Gastroesophageal sphincter (tissue), 4 donors: ENCODE measurements around the gene PPARG. TPM values are rescaled to one million over a fixed set of nuclear protein-coding genes. Genes with fewer than 3 reads are reported as not detected.

ENCODE experiments used
- ATAC-seq: fragments of 150-250 bp; one replicate; pipeline ENCODE4 v1.9.1; 2016; ENCODE audit warnings: mild to moderate bottlenecking, moderate library complexity
- H3K27ac ChIP-seq, 4 donors: fragments of 200-600 bp; sonication (generic) in 3 of 4; 1 replicate in 3 of 4; 2 replicates in 1 of 4; pipeline ENCODE4 v1.5.1; 2016 to 2019
- H3K27me3 ChIP-seq: fragments of 200-600 bp; sonication (generic); one replicate; pipeline ENCODE4 v1.5.1; 2019
- H3K36me3 ChIP-seq, 2 donors: fragments of 200-600 bp; sonication (generic); one replicate each; pipeline ENCODE4 v1.5.1; 2019; ENCODE audit warnings: control low read depth in 1 of 2
- H3K4me1 ChIP-seq, 3 donors: fragments of 200-600 bp; sonication (generic); 1 replicate in 2 of 3; 2 replicates in 1 of 3; pipeline ENCODE4 v1.5.1; 2016 to 2019; ENCODE audit warnings: control low read depth in 2 of 3
- H3K4me3 ChIP-seq, 2 donors: fragments of 200-600 bp; sonication (generic); one replicate each; pipeline ENCODE4 v1.5.1; 2019; ENCODE audit warnings: mild to moderate bottlenecking in 1 of 2, moderate library complexity in 1 of 2
- H3K9me3 ChIP-seq, 3 donors: fragments of 200-600 bp; sonication (generic); one replicate each; pipeline ENCODE4 v1.5.1; 2017 to 2019; ENCODE audit warnings: control low read depth in 2 of 3
- EP300 ChIP-seq: sonication (generic); formaldehyde crosslinking; IDR thresholded peaks from one replicate; pipeline ENCODE4 v1.6.1; 2017; ENCODE audit warnings: antibody characterized with exemption, mild to moderate bottlenecking
- POLR2A ChIP-seq, 2 donors: fragments of 450-650 bp; IDR thresholded peaks; one replicate each; pipeline ENCODE4 v1.6.1; 2017; ENCODE audit warnings: antibody characterized with exemption in 2 of 2, mild to moderate bottlenecking in 2 of 2, moderate library complexity in 1 of 2
- POLR2AphosphoS5 ChIP-seq: sonication (generic); formaldehyde crosslinking; IDR thresholded peaks from one replicate; pipeline ENCODE4 v1.6.1; 2017; ENCODE audit warnings: antibody characterized with exemption
- WGBS, 2 donors: methylation state at CpG; one replicate each; pipeline ENCODE4 v1.1.5; 2018; ENCODE audit warnings: low coverage in 1 of 2; 5-methylcytosine and 5-hydroxymethylcytosine counted together
- total RNA-seq, 4 donors: library from RNA; depleted of rRNA; stranded (reverse); fragments of >200 nt; gene quantifications; one replicate each; pipeline ENCODE4 v1.1.0, GENCODE V29; 2016
- TF ChIP-seq, protein P1 (sequence below), 4 experiments: fragments of 200-600 bp in 2 of 4; fragments of 450-650 bp in 2 of 4; sonication (generic) in 1 of 4; IDR thresholded peaks; one replicate each; pipeline ENCODE4 v1.5.1; 2017 to 2019; ENCODE audit warnings: antibody characterized with exemption in 4 of 4, mild to moderate bottlenecking in 2 of 4, moderate library complexity in 2 of 4

The PPARG gene
- total RNA-seq, 4 donors from 2014 or later: 3.9 to 14.9 (median 9.3) TPM

DNA sequence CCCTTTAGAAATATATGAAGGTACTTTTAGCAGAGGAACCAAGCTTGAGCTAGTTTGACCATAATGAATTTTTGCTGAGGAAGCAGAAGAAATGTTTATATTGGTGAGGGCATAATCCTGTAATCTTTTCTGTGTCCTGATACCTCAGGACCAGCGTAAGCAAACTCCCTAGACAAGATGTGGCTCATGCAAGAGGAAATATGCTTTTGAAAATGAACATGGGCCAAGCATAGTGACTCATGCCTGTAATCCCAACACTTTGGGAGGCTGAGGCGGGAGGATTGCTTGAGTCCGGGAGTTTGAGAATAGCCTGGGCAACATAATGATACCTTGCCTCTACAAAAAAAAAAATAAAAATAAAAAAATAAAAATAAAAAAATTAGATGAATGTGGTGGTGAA is 78.5 kb downstream of the PPARG start:
- WGBS, 2 donors: 60 to 80% methylated on average over 1 to 3 of the region's 3 CpGs
- no peak for ATAC-seq
- no peaks in the 10 kb centered on the region for H3K36me3 ChIP-seq
- no peaks in the 10 kb centered on the region for H3K9me3 ChIP-seq
- no peak overlapping the region for H3K27ac ChIP-seq
- H3K4me3 ChIP-seq: no peak overlapping the region
- TF ChIP-seq EP300: no peak
- TF ChIP-seq POLR2AphosphoS5: no peak
- TF ChIP-seq POLR2A (IDR thresholded peaks at IDR 0.05): no peak
- TF ChIP-seq, protein P1, sequence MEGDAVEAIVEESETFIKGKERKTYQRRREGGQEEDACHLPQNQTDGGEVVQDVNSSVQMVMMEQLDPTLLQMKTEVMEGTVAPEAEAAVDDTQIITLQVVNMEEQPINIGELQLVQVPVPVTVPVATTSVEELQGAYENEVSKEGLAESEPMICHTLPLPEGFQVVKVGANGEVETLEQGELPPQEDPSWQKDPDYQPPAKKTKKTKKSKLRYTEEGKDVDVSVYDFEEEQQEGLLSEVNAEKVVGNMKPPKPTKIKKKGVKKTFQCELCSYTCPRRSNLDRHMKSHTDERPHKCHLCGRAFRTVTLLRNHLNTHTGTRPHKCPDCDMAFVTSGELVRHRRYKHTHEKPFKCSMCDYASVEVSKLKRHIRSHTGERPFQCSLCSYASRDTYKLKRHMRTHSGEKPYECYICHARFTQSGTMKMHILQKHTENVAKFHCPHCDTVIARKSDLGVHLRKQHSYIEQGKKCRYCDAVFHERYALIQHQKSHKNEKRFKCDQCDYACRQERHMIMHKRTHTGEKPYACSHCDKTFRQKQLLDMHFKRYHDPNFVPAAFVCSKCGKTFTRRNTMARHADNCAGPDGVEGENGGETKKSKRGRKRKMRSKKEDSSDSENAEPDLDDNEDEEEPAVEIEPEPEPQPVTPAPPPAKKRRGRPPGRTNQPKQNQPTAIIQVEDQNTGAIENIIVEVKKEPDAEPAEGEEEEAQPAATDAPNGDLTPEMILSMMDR (IDR thresholded peaks at IDR 0.05): no peak
- H3K27me3 ChIP-seq: no peaks in the 10 kb centered on the region
- no peaks in the 10 kb centered on the region for H3K4me1 ChIP-seq

DNA sequence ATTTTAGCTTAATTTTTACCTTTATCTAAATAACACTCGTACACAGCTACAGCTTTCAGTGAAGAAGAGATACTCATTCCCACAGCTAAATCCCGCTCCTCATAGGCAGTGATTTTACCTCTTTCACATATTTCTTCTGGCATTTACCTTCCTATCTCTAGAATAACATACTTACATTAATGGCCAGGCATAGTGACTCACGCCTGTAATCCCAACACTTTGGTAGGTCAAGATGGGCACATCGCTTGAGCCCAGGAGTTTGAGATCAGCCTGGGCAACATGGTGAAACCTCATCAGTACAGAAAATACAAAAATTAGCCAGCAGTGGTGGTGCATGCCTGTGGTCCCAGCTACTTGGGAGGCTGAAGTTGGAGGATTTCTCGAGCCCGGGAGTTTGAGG is 80.2 kb downstream of the PPARG start:
- Histone ChIP-seq H3K27me3 (peaks cover 7% of the 10 kb centered on the region), H3K4me1 (no peaks in the 10 kb centered on the region), H3K9me3 (no peaks in the 10 kb centered on the region), H3K4me3 (no peak overlapping the region), H3K36me3 (no peaks in the 10 kb centered on the region), H3K27ac (no peak overlapping the region)
- TF ChIP-seq POLR2A (IDR thresholded peaks at IDR 0.05) (no peak), EP300 (no peak), POLR2AphosphoS5 (no peak)
- TF ChIP-seq, protein P1 (IDR thresholded peaks at IDR 0.05): no peak
- ATAC-seq: no peak
- WGBS, 2 donors: 94 to 95% methylated on average over 4 to 6 of the region's 6 CpGs

DNA sequence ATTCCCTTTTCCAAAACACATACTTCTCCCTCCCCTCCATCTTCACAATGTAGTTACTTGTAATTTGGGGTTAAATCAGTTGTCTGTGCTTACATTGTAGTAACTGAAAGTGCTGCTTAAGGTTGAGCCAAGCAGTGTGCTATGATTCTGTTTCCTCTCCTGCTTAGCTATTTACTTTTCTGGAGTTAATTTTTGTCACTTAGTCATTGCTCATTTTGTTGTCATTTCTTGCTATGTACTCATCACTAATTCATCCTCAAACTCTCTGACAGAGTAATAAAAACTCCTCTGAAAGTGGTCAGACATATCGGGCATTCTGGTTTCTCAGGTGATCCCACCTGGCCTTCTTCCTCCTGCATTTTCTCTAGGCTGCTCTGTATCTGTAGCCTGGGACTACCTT is 80.7 kb downstream of the PPARG start:
- H3K36me3 ChIP-seq: no peaks in the 10 kb centered on the region
- no peaks in the 10 kb centered on the region for H3K9me3 ChIP-seq
- H3K4me1 ChIP-seq: no peaks in the 10 kb centered on the region
- H3K27ac ChIP-seq: no peak overlapping the region
- no peak overlapping the region for H3K4me3 ChIP-seq
- WGBS, 2 donors: 78 to 87% methylated on average over 1 of the region's 1 CpG
- H3K27me3 ChIP-seq: peaks cover 13% of the 10 kb centered on the region
- TF ChIP-seq POLR2AphosphoS5 (no peak), EP300 (no peak), POLR2A (IDR thresholded peaks at IDR 0.05) (no peak)
- TF ChIP-seq, protein P1 (IDR thresholded peaks at IDR 0.05): no peak
- no peak for ATAC-seq

DNA sequence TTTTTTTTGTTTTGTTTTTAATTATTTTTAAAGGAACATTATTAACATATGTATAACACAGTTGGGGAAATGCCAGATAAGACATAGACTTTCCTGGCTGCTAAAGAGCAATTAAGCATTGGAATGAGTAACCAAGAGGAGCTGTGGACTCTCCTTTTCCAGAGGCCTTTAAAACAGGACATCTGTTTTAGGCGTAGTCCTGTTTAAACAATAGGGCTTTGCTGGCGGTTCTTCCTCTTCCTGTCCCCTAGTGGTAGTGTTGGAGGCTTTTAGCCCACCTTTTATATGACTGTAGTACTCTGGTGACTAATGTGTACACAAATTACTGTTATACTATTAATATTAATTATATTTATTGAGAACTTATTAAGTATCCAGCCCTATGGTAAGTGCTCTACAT is 81.9 kb downstream of the PPARG start:
- H3K4me3 ChIP-seq: no peak overlapping the region
- peaks cover 14% of the 10 kb centered on the region for H3K27me3 ChIP-seq
- H3K27ac ChIP-seq: no peak overlapping the region
- no peaks in the 10 kb centered on the region for H3K36me3 ChIP-seq
- H3K9me3 ChIP-seq: no peaks in the 10 kb centered on the region
- TF ChIP-seq, protein P1 (IDR thresholded peaks at IDR 0.05): peak in 1 of 4 experiments; percentile 11
- no peak for TF ChIP-seq POLR2A (IDR thresholded peaks at IDR 0.05)
- TF ChIP-seq POLR2AphosphoS5: no peak
- no peak for TF ChIP-seq EP300
- 51% methylated on average over 2 of the region's 2 CpGs; no CpG with 5 or more reads in 1 of the 2 donors for WGBS, 2 donors
- no peak for ATAC-seq
- H3K4me1 ChIP-seq: no peaks in the 10 kb centered on the region

DNA sequence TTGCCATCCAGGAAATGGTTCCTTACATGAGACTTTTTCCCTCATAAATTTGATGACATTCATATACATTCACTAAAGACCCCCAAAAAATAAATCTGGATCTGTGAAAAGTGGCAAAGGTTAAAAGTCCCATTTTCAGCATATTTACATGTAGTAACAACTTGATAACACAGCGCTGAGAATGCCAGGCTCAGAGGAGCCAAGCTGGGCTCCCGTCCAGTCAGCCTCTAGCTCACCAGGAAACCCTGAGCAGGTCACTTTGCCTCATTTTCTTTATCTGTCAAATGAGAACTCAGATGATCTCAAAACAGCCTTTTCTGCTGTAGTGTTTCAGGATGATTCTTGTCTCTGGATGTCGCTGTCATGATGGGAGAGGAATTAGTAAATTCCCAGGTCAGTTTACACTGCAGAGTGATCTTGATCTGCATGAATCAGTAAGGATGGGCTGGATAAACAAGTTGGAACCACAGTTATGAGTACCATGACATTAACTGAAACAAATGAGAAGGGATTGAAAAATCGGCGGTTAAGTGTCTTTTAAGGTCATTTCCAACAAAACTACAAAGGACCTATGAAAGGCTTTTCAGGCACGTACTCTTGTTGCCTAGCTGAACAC is 82.8 kb downstream of the PPARG start:
- TF ChIP-seq POLR2A (IDR thresholded peaks at IDR 0.05) (no peak), POLR2AphosphoS5 (no peak), EP300 (no peak)
- TF ChIP-seq, protein P1 (IDR thresholded peaks at IDR 0.05): no peak
- Histone ChIP-seq H3K4me3 (no peak overlapping the region), H3K4me1 (no peaks in the 10 kb centered on the region), H3K27ac (peak overlapping the region in 1 of 4 donors; percentile 45), H3K9me3 (no peaks in the 10 kb centered on the region), H3K27me3 (peaks cover 14% of the 10 kb centered on the region), H3K36me3 (no peaks in the 10 kb centered on the region)
- 25 to 44% methylated on average over 5 to 6 of the region's 6 CpGs for WGBS, 2 donors
- ATAC-seq: no peak
